Endothelial cell of umbilical vein (primary cell): ENCODE measurements around the gene KLK2. TPM values are rescaled to one million over a fixed set of nuclear protein-coding genes. Genes with fewer than 3 reads are reported as not detected.

Experiments used
- BruUV-seq: library from RNA; stranded (reverse); fragments of 400-500 nt; replicated peaks from 2 replicates; lab custom pipeline; 2021; lab: Mats Ljungman, UMichigan
- CTCF ChIA-PET: fragments of 300-600, 350-600 bp; sonication (Branson Sonifier 250); formaldehyde crosslinking; loops from one replicate; lab custom pipeline; 2021; ENCODE audit warnings: antibody characterized with exemption, inconsistent platforms; lab: Charles Lee
- POLR2A ChIA-PET: fragments of 300-600, 350-600 bp; sonication (Branson Sonifier 250); formaldehyde crosslinking; loops from one replicate; lab custom pipeline; 2021; ENCODE audit warnings: antibody characterized with exemption, inconsistent platforms; lab: Charles Lee
- DNase-seq: peaks from one replicate; pipeline ENCODE4 v3.0.0-alpha.2; 2011; ENCODE audit warnings: low read depth, low spot score
- FAIRE-seq: peaks from 2 replicates; lab custom pipeline; 2011; peaks lifted over from hg19 to GRCh38; lab: Jason Lieb, UNC
- H2AFZ ChIP-seq: 2 replicates; pipeline ENCODE4 v1.6.0; 2012; ENCODE audit warnings: low read depth, low read length, control low read depth, inconsistent platforms
- H3K27ac ChIP-seq: 2 replicates; pipeline ENCODE4 v1.5.1; 2011; ENCODE audit warnings: low read depth, mild to moderate bottlenecking, control low read depth, low read length, moderate library complexity; ENCODE audit not compliant: insufficient read depth
- H3K27me3 ChIP-seq, 2 experiments: 2 replicates each; pipeline versions ENCODE4 v1.6.0 to v1.6.1; 2011; ENCODE audit warnings: low read length in 2 of 2, mixed read lengths in 1 of 2; ENCODE audit not compliant: control insufficient read depth in 2 of 2, insufficient read depth in 2 of 2
- H3K36me3 ChIP-seq, 2 experiments: 2 replicates in 1 of 2; 3 replicates in 1 of 2; pipeline ENCODE4 v1.5.1; 2011; ENCODE audit warnings: low read length in 2 of 2, mild to moderate bottlenecking in 1 of 2, moderate library complexity in 1 of 2; ENCODE audit not compliant: control insufficient read depth in 2 of 2, insufficient read depth in 2 of 2; ENCODE audit errors: extremely low read depth in 1 of 2
- H3K4me1 ChIP-seq: 3 replicates; pipeline ENCODE4 v1.5.1; 2011; ENCODE audit warnings: mild to moderate bottlenecking, low read length; ENCODE audit not compliant: control insufficient read depth, insufficient read depth; ENCODE audit errors: extremely low read depth
- H3K4me2 ChIP-seq: 2 replicates; pipeline ENCODE4 v1.6.1; 2011; ENCODE audit warnings: low read length, control low read depth, mixed read lengths; ENCODE audit not compliant: insufficient read depth
- H3K4me3 ChIP-seq, 3 experiments: fragments of 200-600 bp in 1 of 3; sonication (generic), shearing (Covaris generic) in 1 of 3; replicated peaks in 1 of 3; 2 replicates each; pipeline ENCODE4 v1.5.1; 2011 to 2016; ENCODE audit warnings: control low read depth in 3 of 3, low read length in 3 of 3, mild to moderate bottlenecking in 2 of 3, inconsistent platforms in 1 of 3, low read depth in 1 of 3, moderate library complexity in 1 of 3; ENCODE audit not compliant: insufficient read depth in 1 of 3
- H3K79me2 ChIP-seq: 2 replicates; pipeline ENCODE4 v1.6.0; 2012; ENCODE audit warnings: low read length, inconsistent platforms; ENCODE audit not compliant: control insufficient read depth, insufficient read depth
- H3K9ac ChIP-seq: replicated peaks from 2 replicates; pipeline ENCODE3; 2011; ENCODE audit warnings: low read length, control low read depth; ENCODE audit not compliant: insufficient read depth; ENCODE audit errors: extremely low read depth
- H3K9me1 ChIP-seq: replicated peaks from 3 replicates; pipeline ENCODE4 v1.6.0; 2011; ENCODE audit warnings: mild to moderate bottlenecking, low read length; ENCODE audit not compliant: control insufficient read depth, insufficient read depth; ENCODE audit errors: extremely low read depth
- H3K9me3 ChIP-seq: replicated peaks from 2 replicates; pipeline ENCODE4 v1.5.1; 2012; ENCODE audit warnings: low read length, inconsistent platforms; ENCODE audit not compliant: control insufficient read depth, insufficient read depth
- H4K20me1 ChIP-seq: replicated peaks from 2 replicates; pipeline ENCODE3; 2011; ENCODE audit warnings: mild to moderate bottlenecking, low read length; ENCODE audit not compliant: control insufficient read depth, insufficient read depth; ENCODE audit errors: extremely low read depth
- EZH2 ChIP-seq: IDR thresholded peaks from 2 replicates; pipeline ENCODE4 v1.6.1; 2012; ENCODE audit warnings: borderline replicate concordance, low read depth, mild to moderate bottlenecking, moderate library complexity, low read length, inconsistent platforms; ENCODE audit not compliant: severe bottlenecking
- FOS ChIP-seq: IDR thresholded peaks from 2 replicates; pipeline ENCODE4 v1.6.1; 2011; ENCODE audit warnings: mild to moderate bottlenecking, low read length, moderate library complexity, borderline replicate concordance; ENCODE audit not compliant: insufficient read depth
- GATA2 ChIP-seq: IDR thresholded peaks from 2 replicates; pipeline ENCODE4 v1.7.0; 2011; ENCODE audit warnings: low read depth, mild to moderate bottlenecking, moderate library complexity, mixed read lengths, low read length; ENCODE audit not compliant: insufficient read length, insufficient read depth
- MYC ChIP-seq: IDR thresholded peaks from one replicate; pipeline ENCODE4 v1.6.1; 2011; ENCODE audit warnings: mild to moderate bottlenecking, low read depth, low read length
- POLR2A ChIP-seq: IDR thresholded peaks from 2 replicates; pipeline ENCODE4 v1.6.1; 2012; ENCODE audit warnings: low read depth, mild to moderate bottlenecking, control low read depth, low read length
- POLR2AphosphoS5 ChIP-seq: IDR thresholded peaks from 2 replicates; pipeline ENCODE4 v1.6.1; 2012; ENCODE audit warnings: low read depth, mild to moderate bottlenecking, control low read depth, low read length, moderate library complexity; ENCODE audit not compliant: insufficient read depth
- dilution Hi-C: fragments of 300-500 bp; cut with MboI; formaldehyde crosslinking; loops from one replicate; pipeline ENCODE4 v1.15.0; 2019; ENCODE audit warnings: low sequenced_read_pairs; ENCODE audit not compliant: extremely low pct_ligation_motif_present
- intact Hi-C: fragments of 100-400 bp; cut with micrococcal nuclease; formaldehyde crosslinking; loops from one replicate; pipeline ENCODE4 v1.10.0; 2022
- polyA plus RNA-seq, 4 experiments: library from polyadenylated mRNA; depleted of rRNA in 3 of 4; stranded (reverse) in 3 of 4; unstranded in 1 of 4; fragments of >200 nt; gene quantifications; 2 replicates each; pipeline versions ENCODE4 v1.2.1 to v1.2.3, GENCODE V29; 2011 to 2012; ENCODE audit warnings: missing spikeins in 1 of 4
- total RNA-seq: library from RNA; stranded (reverse); gene quantifications from 2 replicates; pipeline ENCODE4 v1.2.3, GENCODE V29; 2021
- TF ChIP-seq, protein P1 (sequence below): IDR thresholded peaks from 2 replicates; pipeline ENCODE4 v1.6.1; 2011; ENCODE audit not compliant: insufficient read depth, insufficient read length
- TF ChIP-seq, protein P2 (sequence below), 2 donors: IDR thresholded peaks; 1 replicate in 1 of 2; 2 replicates in 1 of 2; pipeline ENCODE4 v1.5.1; 2011; ENCODE audit warnings: low read length in 2 of 2, mild to moderate bottlenecking in 2 of 2, moderate library complexity in 2 of 2, control low read depth in 1 of 2, inconsistent platforms in 1 of 2, low read depth in 1 of 2; ENCODE audit not compliant: insufficient read depth in 1 of 2; ENCODE audit errors: extremely low read depth in 1 of 2

The KLK2 gene
- total and polyA plus RNA-seq, 2 donors (not counting 3 experiments of a cell fraction or from before 2014, with no cell fraction given), result not detected

DNA sequence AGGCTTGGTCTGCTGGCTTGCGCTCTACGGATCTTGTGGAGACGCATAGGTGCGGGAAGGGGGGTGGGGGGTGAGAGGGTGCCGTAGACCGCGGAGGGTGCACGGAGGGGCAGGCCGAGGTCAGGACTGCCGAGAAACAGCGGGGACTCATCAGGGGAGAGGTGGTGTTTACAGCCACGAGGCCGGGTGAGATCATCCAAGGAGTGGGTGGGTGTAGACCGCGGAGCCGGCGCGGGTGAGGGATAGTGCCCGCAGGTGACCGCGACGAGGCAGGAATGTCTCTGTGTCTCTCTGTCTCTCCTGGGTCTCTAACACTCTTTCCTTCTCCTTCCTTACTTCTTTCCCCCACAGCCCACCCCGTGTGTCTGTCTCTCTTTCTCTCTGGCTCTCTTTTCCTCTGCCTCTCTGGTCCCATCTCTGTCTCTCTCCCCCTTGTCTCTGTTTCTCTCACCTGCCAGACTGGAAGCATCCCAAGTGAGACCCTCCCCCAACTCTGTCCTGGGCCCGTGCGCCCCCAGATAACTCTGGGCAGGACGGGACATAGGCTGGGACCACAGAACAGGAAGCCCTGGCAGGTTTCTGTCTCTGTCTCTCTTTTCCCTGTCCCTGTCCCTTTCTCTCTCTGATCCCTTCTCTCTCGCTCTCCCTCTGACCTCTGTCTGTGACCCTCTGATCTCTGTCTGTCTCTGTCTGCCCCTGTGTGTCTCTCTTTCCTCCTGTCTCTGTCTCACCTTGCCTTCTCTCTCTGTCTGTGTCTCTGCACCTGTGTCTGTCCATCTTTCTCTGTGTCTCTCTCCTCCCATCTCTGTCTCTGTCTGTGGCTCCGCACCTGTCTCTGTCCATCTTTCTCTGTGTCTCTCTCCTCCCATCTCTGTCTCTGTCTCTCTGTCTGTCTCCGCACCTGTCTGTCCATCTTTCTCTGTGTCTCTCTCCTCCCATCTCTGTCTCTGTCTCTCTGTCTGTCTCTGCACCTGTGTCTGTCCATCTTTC lies 39.8 kb downstream of the KLK2 start:
- no peaks in the 10 kb centered on the region for H3K4me1 ChIP-seq
- intact Hi-C loops, result loop anchor here (10.0 kb wide), 1 partner anchor 1182 kb away; the partner anchor contains the start of gene ZNF841
- no peaks in the 10 kb centered on the region for H3K36me3 ChIP-seq
- FAIRE-seq (no peak), DNase-seq (no peak)
- no peaks in the 10 kb centered on the region for H3K9me3 ChIP-seq
- dilution Hi-C loops, result no loop called here
- no TSS peak for BruUV-seq
- H3K27me3 ChIP-seq, result peaks cover 18 to 24% of the 10 kb centered on the region in 2 experiments
- peak; percentile 50 for TF ChIP-seq EZH2
- TF ChIP-seq, protein P1, sequence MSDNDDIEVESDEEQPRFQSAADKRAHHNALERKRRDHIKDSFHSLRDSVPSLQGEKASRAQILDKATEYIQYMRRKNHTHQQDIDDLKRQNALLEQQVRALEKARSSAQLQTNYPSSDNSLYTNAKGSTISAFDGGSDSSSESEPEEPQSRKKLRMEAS, result no peak
- H4K20me1 ChIP-seq, result no peaks in the 10 kb centered on the region
- CTCF ChIA-PET, result interaction anchor here (0.8 kb wide), 1 partner anchor 9 kb away, joined by 3 read pairs; no protein-coding TSS in a partner anchor
- no peaks in the 10 kb centered on the region for H3K79me2 ChIP-seq
- H3K4me3 ChIP-seq, result no peak overlapping the region
- no peak overlapping the region for H2AFZ ChIP-seq
- POLR2A ChIA-PET, result no interaction called here
- no peak overlapping the region for H3K4me2 ChIP-seq
- H3K27ac ChIP-seq, result no peak overlapping the region
- H3K9ac ChIP-seq, result no peak overlapping the region
- no peaks in the 10 kb centered on the region for H3K9me1 ChIP-seq

DNA sequence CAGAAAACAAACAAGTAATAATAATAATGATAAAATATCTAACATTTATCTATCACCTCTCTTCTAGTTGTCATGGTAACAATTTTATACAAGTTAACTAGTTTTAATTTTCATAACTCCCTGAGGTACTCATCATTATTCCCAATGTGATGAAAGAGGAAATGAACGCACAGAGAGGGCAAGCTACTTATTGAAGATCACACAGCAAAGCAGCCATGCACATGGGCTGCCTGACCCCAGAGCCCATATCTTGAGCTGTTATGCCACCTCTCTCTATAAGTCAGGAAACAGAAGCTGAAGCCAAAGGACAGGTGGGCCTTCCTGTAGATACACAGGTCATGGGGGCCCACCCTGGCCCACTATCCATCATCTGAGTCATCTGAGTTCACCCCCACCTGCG lies 42.8 kb downstream of the KLK2 start:
- peaks cover 11 to 16% of the 10 kb centered on the region in 2 experiments for H3K27me3 ChIP-seq
- no TSS peak for BruUV-seq

More for the DNA sequence above, 42.8 kb downstream of the KLK2 start:
- DNase-seq (no peak), FAIRE-seq (no peak)
- Histone ChIP-seq H3K9me1 (no peaks in the 10 kb centered on the region), H3K4me2 (no peak overlapping the region), H3K36me3 (no peaks in the 10 kb centered on the region), H2AFZ (no peak overlapping the region), H3K9me3 (no peaks in the 10 kb centered on the region), H3K4me3 (no peak overlapping the region), H3K9ac (no peak overlapping the region), H3K79me2 (no peaks in the 10 kb centered on the region), H3K4me1 (no peaks in the 10 kb centered on the region), H3K27ac (no peak overlapping the region), H4K20me1 (no peaks in the 10 kb centered on the region)
- TF ChIP-seq, protein P2, sequence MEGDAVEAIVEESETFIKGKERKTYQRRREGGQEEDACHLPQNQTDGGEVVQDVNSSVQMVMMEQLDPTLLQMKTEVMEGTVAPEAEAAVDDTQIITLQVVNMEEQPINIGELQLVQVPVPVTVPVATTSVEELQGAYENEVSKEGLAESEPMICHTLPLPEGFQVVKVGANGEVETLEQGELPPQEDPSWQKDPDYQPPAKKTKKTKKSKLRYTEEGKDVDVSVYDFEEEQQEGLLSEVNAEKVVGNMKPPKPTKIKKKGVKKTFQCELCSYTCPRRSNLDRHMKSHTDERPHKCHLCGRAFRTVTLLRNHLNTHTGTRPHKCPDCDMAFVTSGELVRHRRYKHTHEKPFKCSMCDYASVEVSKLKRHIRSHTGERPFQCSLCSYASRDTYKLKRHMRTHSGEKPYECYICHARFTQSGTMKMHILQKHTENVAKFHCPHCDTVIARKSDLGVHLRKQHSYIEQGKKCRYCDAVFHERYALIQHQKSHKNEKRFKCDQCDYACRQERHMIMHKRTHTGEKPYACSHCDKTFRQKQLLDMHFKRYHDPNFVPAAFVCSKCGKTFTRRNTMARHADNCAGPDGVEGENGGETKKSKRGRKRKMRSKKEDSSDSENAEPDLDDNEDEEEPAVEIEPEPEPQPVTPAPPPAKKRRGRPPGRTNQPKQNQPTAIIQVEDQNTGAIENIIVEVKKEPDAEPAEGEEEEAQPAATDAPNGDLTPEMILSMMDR (IDR thresholded peaks at IDR 0.05; ENCODE audit: extremely low read depth in 1 of 2, insufficient read depth in 1 of 2, low read depth in 1 of 2, low read length in 2 of 2), result no peak
- TF ChIP-seq, protein P1, result no peak
- TF ChIP-seq POLR2AphosphoS5 (no peak), FOS (no peak), EZH2 (no peak), POLR2A (no peak), MYC (no peak), GATA2 (no peak)
- dilution Hi-C loops, result no loop called here
- intact Hi-C loops, result loop anchor here (10.0 kb wide), 1 partner anchor 1179 kb away; the partner anchor contains the start of gene ZNF841
- CTCF ChIA-PET, result interaction anchor here (0.7 kb wide), 1 partner anchor 9 kb away, joined by 3 read pairs; no protein-coding TSS in a partner anchor
- POLR2A ChIA-PET, result no interaction called here
